ENCODE data around the gene MRPL34.
A peak's percentile ranks its signal among the peaks of the same experiment; 100 is the strongest.

MRPL34 gene

DNA sequence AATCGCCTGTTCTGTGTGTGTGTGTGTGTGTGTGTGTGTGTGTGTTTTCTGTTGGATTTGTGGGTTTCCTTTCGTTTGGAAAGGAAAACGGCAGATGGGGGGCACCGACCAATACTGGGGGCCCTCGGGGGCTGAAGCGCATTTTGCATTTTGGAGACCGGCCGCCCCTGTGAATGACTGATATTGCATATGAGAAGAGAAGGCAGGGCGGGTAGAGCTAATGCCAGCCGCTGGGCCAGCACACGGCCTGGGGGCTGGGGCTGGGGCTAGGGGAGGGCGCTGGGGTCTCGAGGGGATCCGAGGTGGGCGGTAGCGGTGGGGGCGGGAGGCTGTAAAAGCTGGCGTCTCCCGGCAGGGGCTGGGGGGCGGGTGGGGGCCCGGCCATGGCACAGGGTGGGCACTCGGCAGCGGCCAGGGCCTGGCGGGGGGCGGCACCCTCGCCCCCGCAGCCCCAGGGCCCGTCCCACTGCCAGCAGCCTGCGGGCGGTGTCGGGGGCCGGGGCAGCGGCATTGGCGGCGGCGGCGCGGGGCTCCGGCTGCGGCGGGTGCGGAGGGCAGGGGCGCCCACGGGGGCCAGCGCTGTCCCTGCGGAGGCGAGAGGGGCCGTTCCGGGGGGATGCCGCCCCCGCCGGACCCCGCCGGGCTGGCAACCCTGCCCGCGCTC, 17.8 kb downstream of the MRPL34 start:
- H3K27me3 Mint-ChIP-seq (ENCODE audit: low read depth, poor library complexity), result peaks cover 7% of the 10 kb centered on the region
- H3K4me3 Mint-ChIP-seq, result no peak overlapping the region
- H3K4me1 Mint-ChIP-seq, result peaks cover 16% of the 10 kb centered on the region
- H3K36me3 Mint-ChIP-seq (ENCODE audit: low read depth), result peaks cover 13% of the 10 kb centered on the region
- no peak for DNase-seq
- peak overlapping the region; percentile 81 for H3K27ac Mint-ChIP-seq
- no peaks in the 10 kb centered on the region for H3K9me3 Mint-ChIP-seq
- TF ChIP-seq, protein P1, sequence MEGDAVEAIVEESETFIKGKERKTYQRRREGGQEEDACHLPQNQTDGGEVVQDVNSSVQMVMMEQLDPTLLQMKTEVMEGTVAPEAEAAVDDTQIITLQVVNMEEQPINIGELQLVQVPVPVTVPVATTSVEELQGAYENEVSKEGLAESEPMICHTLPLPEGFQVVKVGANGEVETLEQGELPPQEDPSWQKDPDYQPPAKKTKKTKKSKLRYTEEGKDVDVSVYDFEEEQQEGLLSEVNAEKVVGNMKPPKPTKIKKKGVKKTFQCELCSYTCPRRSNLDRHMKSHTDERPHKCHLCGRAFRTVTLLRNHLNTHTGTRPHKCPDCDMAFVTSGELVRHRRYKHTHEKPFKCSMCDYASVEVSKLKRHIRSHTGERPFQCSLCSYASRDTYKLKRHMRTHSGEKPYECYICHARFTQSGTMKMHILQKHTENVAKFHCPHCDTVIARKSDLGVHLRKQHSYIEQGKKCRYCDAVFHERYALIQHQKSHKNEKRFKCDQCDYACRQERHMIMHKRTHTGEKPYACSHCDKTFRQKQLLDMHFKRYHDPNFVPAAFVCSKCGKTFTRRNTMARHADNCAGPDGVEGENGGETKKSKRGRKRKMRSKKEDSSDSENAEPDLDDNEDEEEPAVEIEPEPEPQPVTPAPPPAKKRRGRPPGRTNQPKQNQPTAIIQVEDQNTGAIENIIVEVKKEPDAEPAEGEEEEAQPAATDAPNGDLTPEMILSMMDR (IDR thresholded peaks at IDR 0.05), result no peak

GRCh38 chr19:17323964-17324332, 18.3 kb downstream of the MRPL34 start:
- Mint-ChIP-seq H3K36me3 (ENCODE audit: low read depth) (peaks cover 13% of the 10 kb centered on the region), H3K4me3 (no peak overlapping the region), H3K4me1 (peaks cover 16% of the 10 kb centered on the region), H3K27me3 (ENCODE audit: low read depth, poor library complexity) (peaks cover 7% of the 10 kb centered on the region), H3K27ac (no peak overlapping the region), H3K9me3 (no peaks in the 10 kb centered on the region)
- no peak for DNase-seq
- TF ChIP-seq, protein P1 (IDR thresholded peaks at IDR 0.05), result no peak

GRCh38 chr19:17324357-17325114, 18.9 kb downstream of the MRPL34 start:
- H3K27me3 Mint-ChIP-seq (ENCODE audit: low read depth, poor library complexity), result peaks cover 11% of the 10 kb centered on the region
- no peak for DNase-seq
- no peaks in the 10 kb centered on the region for H3K9me3 Mint-ChIP-seq
- peaks cover 13% of the 10 kb centered on the region for H3K36me3 Mint-ChIP-seq (ENCODE audit: low read depth)
- no peak overlapping the region for H3K27ac Mint-ChIP-seq
- H3K4me1 Mint-ChIP-seq, result peaks cover 16% of the 10 kb centered on the region
- no peak overlapping the region for H3K4me3 Mint-ChIP-seq
- TF ChIP-seq, protein P1 (IDR thresholded peaks at IDR 0.05), result no peak

DNA sequence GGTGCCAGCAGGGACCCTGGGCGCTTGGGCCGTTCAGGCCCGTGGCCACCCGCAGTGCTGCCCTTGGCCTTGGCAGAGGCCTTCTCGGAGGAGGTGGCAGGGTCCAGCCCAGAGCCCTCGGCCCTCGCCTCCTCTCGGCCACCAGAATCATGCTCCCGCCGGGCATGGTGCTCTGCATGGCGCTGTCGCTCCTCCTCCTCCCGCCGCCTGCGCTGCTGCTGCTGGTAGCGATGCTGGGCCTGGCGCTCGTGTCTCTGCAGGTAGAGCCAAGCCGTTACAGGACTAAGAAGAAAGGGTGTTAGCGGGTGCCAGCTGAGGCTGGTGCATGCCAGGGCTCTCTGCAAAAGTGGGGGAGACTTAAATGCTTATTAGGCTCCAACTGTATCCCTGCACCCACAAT, 19.5 kb downstream of the MRPL34 start:
- H3K27ac Mint-ChIP-seq, result no peak overlapping the region
- H3K36me3 Mint-ChIP-seq (ENCODE audit: low read depth), result peaks cover 12% of the 10 kb centered on the region
- H3K27me3 Mint-ChIP-seq (ENCODE audit: low read depth, poor library complexity), result peaks cover 16% of the 10 kb centered on the region
- TF ChIP-seq, protein P1 (IDR thresholded peaks at IDR 0.05), result no peak
- no peak for DNase-seq
- H3K4me3 Mint-ChIP-seq, result no peak overlapping the region
- peaks cover 19% of the 10 kb centered on the region for H3K4me1 Mint-ChIP-seq
- no peaks in the 10 kb centered on the region for H3K9me3 Mint-ChIP-seq

- H3K27ac Mint-ChIP-seq, result no peak overlapping the region
- H3K4me1 Mint-ChIP-seq, result peaks cover 25% of the 10 kb centered on the region
- H3K9me3 Mint-ChIP-seq, result no peaks in the 10 kb centered on the region
- TF ChIP-seq, protein P1 (IDR thresholded peaks at IDR 0.05), result no peak
- H3K27me3 Mint-ChIP-seq (ENCODE audit: low read depth, poor library complexity), result peaks cover 24% of the 10 kb centered on the region
- H3K36me3 Mint-ChIP-seq (ENCODE audit: low read depth), result peaks cover 18% of the 10 kb centered on the region
- peak overlapping the region; percentile 54 for H3K4me3 Mint-ChIP-seq
- DNase-seq, result no peak
Measured at GRCh38 chr19:17325881-17326594, 20.4 kb downstream of the MRPL34 start.

All from nephron progenitor cell (in vitro differentiated cells).